HuH-7 (cell line): Measurements from ENCODE around the gene DLX3.
A peak's percentile ranks its signal among the peaks of the same experiment; 100 is the strongest.
"Not testable (repeated sequence)": the region's sequence is repeated elsewhere in the genome, so short reads cannot be mapped to it uniquely, and the experiment has no call there.

Experiments
- DNase-seq: peaks from one replicate; pipeline ENCODE4 v3.0.0; 2011; ENCODE audit warnings: low spot score

Gene DLX3

DNA sequence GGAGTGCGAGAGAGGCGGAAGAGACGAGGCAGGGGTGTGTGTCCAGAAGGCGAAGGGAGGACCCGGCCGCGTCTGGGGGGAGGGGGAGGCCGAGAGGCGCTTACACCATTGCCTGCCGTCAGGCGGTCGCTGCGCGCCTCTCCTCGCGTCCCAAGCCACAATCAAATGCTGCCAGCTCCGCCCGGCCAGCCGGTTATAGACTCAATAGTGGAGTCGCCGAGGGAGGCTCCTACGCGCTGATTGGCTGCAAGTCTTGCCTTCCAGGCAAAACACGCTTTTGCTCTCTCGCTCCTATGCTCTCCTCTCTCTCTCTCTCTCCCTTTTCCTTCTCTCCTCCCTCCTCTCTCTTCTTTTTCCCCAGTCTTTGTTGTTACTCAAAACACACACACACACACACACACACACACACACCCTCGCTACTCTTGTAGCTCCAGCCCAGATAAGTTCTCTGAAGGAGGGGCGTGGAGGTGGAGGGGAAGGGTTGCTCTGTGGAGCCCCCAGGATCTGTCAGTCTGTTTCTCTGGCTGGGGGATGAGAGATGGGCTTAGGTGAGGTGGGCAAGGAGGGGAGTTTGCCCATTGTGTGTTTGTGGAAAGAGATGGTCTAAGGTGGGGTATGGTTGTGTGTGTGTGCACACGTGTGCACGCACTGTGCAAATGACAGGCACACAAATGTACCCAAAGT, at the start of gene DLX3:
Gene DLX3 (minus strand): TSS at position 170 of the 684 bp plus-strand sequence. CDS start 226 bp downstream, outside the sequence.
- peak; percentile 26 for DNase-seq

DNA sequence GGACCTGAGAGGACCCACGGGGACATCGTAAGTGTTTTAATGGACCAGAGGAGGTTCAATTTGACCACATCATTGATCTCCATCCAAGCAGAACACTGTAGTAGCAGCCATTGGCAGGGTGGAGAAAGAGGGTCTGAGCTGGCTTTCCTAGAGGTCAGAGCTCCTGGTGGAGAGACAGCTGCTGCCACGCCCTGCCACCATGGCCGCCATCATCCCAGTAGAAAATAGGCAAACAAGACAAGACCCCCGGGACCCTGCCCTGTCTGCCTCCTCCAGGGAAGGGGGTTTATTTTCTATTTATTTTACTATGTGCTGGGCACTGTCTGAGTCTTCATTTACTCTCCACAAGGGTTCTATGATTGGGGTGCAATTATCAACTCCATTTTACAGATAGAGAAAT, 49.5 kb upstream of the DLX3 start:
- DNase-seq, result no peak

DNA sequence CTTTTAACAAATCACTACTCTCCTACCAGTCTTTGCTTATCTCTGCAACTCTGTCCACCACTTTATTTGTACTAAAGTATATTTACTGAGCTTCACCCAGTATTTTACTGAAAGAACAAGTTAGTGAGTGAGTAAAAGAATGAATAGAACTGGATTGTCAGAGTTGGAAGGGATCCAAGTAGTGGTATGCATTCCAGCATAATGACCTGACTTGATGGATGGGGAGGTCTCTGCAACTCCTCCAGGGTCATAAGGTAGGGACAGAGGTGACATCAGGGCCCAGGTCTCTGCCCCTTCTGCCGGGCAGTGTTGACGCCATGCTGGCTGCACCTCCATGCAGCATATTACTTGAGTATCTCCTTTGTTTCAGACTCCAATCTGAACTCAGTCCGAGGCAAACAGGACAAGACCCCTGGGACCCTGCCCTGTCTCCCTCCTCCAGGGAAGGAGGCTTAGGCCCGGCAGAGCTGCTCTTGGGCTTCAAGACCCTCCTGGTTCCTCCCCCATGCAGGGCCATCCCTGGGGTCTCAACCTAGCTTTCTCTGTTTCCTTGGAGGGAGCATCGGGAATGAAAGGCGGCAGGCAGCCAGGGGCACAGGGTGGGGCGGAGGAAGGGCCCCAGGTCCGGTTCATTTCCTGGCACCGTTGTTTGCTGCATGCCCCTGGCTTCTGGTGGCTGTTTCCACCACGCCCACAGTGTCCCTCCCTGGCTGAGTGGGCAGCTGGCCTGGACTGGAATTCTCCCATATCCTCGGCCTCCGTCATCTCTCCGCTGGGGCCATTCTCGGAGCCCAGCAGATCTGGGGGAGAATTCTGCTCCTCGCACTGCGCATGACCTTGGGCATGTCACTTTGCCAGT, 48.5 kb upstream of the DLX3 start:
- DNase-seq, result no peak

- DNase-seq, result no peak
Observed at GRCh38 chr17:50042211-50042610, 47.2 kb upstream of the DLX3 start.

DNA sequence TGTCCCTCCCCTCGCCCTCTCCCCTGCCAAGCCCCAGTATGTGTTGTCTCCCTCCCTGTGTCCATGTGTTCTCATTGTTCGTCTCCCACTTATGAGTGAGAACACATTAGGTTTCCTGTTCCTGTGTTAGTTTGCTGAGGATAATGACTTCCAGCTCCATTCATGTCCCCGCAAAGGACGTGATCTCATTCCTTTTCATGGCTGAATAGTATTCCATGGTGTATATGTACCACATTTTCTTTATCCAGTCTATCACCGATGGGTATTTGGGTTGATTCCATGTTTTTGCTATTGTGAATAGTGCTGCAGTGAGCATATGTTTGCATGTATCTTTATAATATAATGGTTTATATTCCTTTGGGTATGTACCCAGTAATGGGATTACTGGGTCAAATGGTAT, 45.5 kb upstream of the DLX3 start:
- not testable (repeated sequence) for DNase-seq

- no peak for DNase-seq
Observed at GRCh38 chr17:50039058-50039457, 44.0 kb upstream of the DLX3 start.

DNA sequence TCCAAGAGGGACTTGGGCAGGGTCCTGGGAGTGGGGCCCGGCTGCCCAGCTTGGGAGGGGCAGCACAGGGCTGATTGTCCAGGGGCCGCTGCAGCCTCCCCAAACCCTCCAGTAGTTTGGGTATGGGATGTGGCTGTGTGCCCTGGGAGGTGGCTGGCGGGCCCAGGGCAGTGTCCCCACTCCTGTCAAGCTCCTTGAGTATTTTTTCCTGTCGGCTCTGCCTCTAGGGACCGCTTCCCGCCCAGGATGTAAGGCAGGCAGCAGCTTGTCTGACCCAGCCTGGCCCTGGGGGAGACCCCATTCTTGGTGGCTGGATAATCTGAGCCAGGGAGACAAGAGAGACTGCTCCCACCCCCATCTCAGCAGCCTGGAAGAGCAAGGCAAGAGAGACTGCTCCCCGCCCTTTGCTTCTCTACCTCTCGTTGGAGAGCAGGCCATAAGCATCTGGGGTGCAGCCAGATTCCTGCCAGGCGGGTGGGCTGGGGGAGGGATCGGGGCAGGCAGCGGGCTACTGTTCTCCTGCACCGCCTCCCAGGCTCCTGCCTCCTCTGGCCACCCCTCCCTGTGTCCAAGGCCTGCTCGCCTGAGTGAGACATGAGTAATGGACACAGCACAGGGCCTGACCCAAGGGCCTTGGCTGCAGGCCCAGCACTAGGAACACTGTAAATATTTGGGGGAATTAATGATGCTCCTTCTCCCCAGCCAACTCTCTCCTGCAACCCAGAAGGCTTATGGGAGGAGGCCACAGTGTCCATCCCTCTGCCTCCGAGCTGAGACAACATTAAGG, 42.5 kb upstream of the DLX3 start:
- DNase-seq, result no peak

DNA sequence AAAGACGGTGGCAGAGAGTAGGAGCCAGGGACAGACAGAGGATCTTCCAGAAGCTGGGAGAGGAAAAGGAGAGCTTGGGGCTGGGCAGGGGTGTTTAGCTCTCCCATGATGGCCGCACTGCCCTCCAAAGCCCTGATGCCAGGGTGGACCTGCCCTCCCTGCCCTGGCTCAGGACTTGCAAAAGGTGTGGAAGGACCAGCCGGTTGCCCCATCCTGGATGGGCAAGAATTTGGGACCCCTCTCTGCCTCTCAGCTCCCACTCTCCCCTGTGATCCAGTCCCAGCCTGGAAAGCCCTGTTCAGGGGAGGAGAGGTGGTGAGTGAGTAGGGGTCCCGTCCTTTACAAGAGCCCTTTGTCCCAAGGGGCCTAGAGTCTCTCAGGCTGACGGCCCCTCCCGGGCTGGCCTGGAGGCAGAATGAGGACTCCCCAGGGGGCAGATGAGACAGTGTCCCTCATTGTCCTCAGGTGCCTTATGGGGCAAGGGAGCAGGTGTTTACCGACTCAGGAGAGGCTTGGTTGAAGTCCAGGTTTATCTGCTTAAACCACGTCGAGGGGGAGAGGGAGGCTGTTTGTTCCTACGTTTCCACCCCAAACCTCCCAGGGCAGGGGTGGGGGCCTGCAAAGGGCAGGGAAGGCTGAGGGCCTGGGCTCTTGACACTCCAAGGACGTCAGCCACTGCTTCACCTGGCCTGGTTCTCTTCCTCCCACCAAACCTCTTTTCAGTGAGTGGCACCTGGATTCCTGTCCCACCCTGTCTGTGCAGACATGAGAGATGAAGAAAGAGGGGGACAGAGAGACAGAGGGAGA, 41.6 kb upstream of the DLX3 start:
- no peak for DNase-seq

GRCh38 chr17:50035945-50036344, 40.9 kb upstream of the DLX3 start:
- DNase-seq, result no peak

DNA sequence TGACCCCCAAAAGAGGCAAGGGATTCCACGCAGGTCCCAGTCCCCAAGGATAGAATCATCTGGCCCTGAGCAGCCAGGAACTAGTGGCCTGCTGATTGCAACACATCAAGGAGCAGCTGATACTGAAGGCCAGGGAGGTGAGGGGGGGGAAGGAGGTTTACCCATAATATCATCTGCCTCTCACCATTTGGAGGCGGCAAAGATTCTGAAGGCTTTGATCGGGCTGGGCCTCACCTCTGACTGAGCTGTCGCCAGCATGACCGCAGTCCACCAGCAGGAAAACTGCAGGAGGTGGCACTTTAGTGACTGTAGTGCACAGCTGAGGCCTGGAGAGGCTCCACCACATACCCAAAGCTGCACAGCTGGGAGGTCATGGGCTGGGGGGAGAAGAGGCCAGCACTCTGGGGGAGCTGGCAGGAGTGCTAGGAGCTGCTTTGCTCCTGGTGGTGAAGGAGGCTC, 40.4 kb upstream of the DLX3 start:
- no peak for DNase-seq

DNA sequence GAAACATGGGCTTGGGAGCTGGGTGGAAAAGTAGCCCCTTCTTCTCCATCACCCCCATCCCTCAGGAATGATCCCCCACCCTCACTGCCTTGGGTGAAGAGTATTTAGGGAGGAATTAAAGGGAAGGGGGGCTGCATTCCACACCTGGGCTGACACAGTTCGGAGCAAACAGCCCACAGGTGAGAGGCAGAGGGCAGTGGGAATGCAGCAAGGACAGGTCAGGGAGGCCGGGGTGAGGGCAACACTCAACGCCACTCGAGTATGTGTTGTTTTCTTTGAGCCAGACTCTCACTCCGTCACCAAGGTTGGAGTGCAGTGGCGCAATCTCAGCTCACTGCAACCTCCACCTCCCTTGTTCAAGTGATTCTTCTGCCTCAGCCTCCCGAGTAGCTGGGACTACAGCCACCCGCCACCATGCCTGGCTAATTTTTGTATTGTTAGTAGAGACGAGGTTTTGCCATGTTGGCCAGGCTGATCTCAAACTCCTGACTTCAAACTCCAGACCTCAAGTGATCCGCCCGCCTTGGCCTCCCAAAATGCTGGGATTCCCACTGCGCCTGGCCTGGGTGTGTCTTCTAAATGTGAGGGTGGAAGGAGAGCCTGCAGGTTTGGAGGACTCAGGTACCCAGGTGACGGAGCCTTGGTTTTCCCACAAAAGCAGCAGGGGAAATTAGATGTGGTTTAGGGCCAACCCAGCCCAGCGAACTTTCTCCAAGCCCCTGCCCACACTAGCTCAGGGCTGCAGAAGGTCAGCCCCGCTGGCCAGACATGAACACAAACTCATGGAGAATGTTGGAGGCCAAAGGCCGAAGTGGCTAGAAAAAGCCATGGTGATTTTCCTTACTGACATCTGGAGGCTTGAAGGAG, 39.7 kb upstream of the DLX3 start:
- DNase-seq, result no peak

DNA sequence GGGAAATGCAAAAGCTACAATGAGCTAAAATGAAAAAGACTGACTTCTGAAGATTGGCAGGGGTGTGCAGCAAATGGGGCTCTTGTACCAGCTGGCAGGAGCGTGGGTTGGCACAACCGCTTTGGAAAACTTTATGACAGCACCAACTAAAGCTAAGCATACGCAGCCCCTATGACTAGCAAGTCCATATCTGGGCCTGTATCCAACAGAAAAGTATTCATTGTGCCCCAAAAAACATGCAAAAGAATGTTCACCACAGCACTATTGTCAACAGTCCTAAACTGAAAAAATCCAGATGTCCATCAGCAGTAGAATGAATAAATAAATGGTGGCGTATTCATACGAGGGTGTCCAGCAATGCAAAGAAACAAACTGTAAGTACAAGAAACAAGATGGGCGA, 38.3 kb upstream of the DLX3 start:
- DNase-seq, result no peak

DNA sequence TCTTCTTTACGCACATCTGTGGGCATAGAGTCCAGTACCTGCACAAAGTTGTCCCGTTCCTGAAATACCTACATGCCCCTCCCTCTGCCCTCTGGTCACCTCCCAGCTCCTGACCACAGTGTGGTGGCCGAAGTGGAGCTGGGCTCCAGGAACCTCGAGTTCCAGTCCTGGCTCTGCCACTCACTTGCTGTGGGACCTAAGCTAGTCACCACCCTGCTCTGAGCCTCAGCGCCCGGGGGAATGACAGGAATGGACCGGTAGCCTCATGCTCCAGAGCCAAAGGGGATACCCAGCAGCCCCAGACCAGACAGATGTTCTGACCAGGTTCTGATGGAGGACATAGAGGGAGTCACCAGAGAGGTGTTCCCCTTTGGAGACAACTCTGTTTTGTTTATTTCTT, 34.2 kb upstream of the DLX3 start:
- no peak for DNase-seq

DNA sequence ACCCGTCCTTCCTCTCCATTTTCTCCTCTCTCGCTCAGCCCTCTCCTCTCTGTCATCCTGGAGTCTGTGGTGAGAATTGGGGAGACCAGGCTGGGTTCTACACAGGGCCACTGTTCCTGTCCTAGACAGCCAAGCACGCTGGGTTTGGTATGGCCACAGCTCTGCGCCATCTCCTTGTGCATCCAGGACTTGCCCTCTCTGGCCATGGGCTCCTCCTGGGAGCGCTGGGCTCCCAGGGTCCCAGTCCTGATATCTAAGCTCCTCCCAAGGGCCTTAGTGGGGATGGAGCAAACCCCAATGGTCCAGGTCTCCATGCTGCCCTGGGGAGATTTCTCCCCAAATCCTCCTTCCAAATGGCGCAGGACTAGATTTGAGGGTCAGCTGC, 33.7 kb upstream of the DLX3 start:
- no peak for DNase-seq

- DNase-seq, result no peak
Observed at GRCh38 chr17:50027881-50028735, 33.1 kb upstream of the DLX3 start.

DNA sequence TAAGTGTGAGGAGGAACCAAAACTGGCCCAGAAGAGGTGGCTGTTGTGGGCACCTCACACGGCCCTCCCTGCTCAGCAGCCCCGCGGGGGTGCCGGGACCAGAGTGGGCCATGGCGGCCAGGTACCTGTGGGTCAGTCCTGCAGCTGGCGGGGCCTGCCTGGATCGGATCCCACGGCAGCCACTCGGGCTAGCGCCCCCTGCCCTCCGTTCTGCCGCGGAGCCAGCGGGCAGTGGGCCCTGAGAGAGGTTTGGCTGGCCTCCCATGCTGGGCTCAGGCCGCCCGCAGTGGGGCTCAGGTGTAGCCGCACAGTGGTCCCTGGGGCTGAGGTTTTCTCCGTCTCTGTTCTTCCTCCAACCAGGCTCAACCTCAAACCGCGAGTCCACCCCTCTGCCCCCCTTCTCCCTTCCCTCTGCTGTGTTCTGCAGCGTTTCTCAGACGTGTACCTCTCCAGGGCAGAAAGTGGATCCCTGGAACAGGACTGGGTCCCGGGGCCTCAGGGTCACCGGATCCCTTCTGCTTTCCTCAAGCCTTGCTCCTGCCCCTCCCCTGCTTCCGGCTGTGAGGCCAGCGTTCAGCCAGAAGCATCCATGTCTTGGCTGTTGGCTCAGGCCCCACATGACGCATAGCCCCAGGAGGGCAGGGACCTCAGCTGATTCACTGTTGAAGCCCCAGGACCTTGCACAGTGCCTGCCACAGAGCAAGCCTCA, 32.3 kb upstream of the DLX3 start:
- no peak for DNase-seq

DNA sequence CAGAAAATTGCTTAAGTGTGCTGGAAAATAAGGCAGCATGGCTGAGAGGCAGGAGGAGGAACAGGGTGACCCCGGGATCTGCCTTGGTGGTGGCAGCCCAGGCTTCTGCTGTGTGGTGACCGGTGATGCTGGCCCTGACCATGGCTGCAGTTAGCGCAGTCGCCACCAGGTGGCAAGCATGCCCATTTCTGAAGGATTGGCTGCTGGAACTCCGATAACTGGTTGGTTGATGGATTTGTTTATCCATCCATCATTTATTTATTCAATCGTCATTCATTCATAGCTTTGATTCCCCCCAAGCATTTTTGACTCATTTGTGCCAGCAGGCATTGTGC, 31.8 kb upstream of the DLX3 start:
- DNase-seq, result peak; percentile 90

GRCh38 chr17:50026046-50026675, 31.1 kb upstream of the DLX3 start:
- no peak for DNase-seq

GRCh38 chr17:50024808-50025207, 29.8 kb upstream of the DLX3 start:
- no peak for DNase-seq
